PC-9 (cell line): ENCODE data around the gene SCN7A. TPM values are rescaled to one million over a fixed set of nuclear protein-coding genes. Genes with fewer than 3 reads are reported as not detected.

Experiments used
- BruUV-seq: library from RNA; stranded (reverse); fragments of 400-500 nt; replicated peaks from 2 replicates; lab custom pipeline; 2021; lab: Mats Ljungman, UMichigan
- CTCF ChIA-PET: fragments of 300-600 bp; sonication (Branson Sonifier 250); formaldehyde crosslinking; loops from one replicate; lab custom pipeline; 2022; ENCODE audit warnings: antibody characterized with exemption; lab: Charles Lee
- POLR2A ChIA-PET: fragments of 300-600 bp; sonication (Branson Sonifier 250); formaldehyde crosslinking; loops from one replicate; lab custom pipeline; 2022; ENCODE audit warnings: antibody characterized with exemption; ENCODE audit not compliant: unreplicated experiment; lab: Charles Lee
- DNase-seq, 2 experiments: peaks; one replicate each; pipeline versions ENCODE4 v3.0.0 to v3.0.0-alpha.2; 2015 to 2022; ENCODE audit warnings: mixed read lengths in 1 of 2
- H2AFZ ChIP-seq: fragments of 200-600 bp; sonication (generic); 2 replicates; pipeline ENCODE4 v1.8.1; 2017; ENCODE audit warnings: antibody characterized with exemption
- H3F3A ChIP-seq: fragments of 200-600 bp; sonication (generic); 2 replicates; pipeline ENCODE4 v1.8.1; 2017; ENCODE audit warnings: antibody characterized with exemption, mild to moderate bottlenecking, low read depth; ENCODE audit not compliant: insufficient read depth
- H3K27ac ChIP-seq: fragments of 200-600 bp; sonication (generic); 2 replicates; pipeline ENCODE4 v1.6.1; 2016; ENCODE audit warnings: mixed run types
- H3K27me3 ChIP-seq: fragments of 200-600 bp; sonication (generic); 2 replicates; pipeline ENCODE4 v1.6.1; 2016; ENCODE audit warnings: low read depth, mixed run types; ENCODE audit not compliant: insufficient read depth
- H3K36me3 ChIP-seq: fragments of 200-600 bp; sonication (generic); 2 replicates; pipeline ENCODE4 v1.6.1; 2016; ENCODE audit warnings: low read depth, mixed run types
- H3K4me1 ChIP-seq: fragments of 200-600 bp; sonication (generic); replicated peaks from 2 replicates; pipeline ENCODE4 v1.6.1; 2016; ENCODE audit warnings: mixed run types; ENCODE audit not compliant: insufficient read depth
- H3K4me2 ChIP-seq: fragments of 200-600 bp; sonication (generic); 2 replicates; pipeline ENCODE4 v1.6.1; 2017; ENCODE audit warnings: mixed run types
- H3K4me3 ChIP-seq: fragments of 200-600 bp; sonication (generic); 2 replicates; pipeline ENCODE4 v1.6.1; 2016; ENCODE audit warnings: mixed run types
- H3K79me2 ChIP-seq: fragments of 200-600 bp; sonication (generic); 2 replicates; pipeline ENCODE4 v1.6.1; 2017; ENCODE audit warnings: low read depth, mixed run types
- H3K9me2 ChIP-seq: fragments of 200-600 bp; sonication (generic); 2 replicates; pipeline ENCODE4 v1.8.1; 2017; ENCODE audit warnings: mild to moderate bottlenecking; ENCODE audit not compliant: insufficient read depth
- H3K9me3 ChIP-seq: fragments of 200-600 bp; sonication (generic); 2 replicates; pipeline ENCODE4 v1.8.1; 2016; ENCODE audit warnings: low read depth; ENCODE audit not compliant: insufficient read depth
- H4K20me1 ChIP-seq: fragments of 200-600 bp; sonication (generic); 2 replicates; pipeline ENCODE4 v1.8.1; 2017; ENCODE audit not compliant: insufficient read depth
- EZH2 ChIP-seq: fragments of 200-600 bp; sonication (generic); IDR thresholded peaks from 2 replicates; pipeline ENCODE4 v1.8.0; 2017; ENCODE audit warnings: antibody characterized with exemption, low read depth
- intact Hi-C: fragments of 100-400 bp; cut with micrococcal nuclease; formaldehyde crosslinking; loops from one replicate; pipeline ENCODE4 v1.10.0; 2022; ENCODE audit not compliant: unreplicated experiment
- total RNA-seq: library from RNA; stranded (reverse); gene quantifications from 2 replicates; pipeline ENCODE4 v1.2.3, GENCODE V29; 2021
- TF ChIP-seq, protein P1 (sequence below): fragments of 200-600 bp; sonication (generic); conservative IDR thresholded peaks from 2 replicates; pipeline ENCODE4 v1.6.1; 2017; ENCODE audit warnings: mixed run types, antibody characterized with exemption, mild to moderate bottlenecking, moderate library complexity

Gene SCN7A
- total RNA-seq, 1 experiment from 2014 or later: not detected

DNA sequence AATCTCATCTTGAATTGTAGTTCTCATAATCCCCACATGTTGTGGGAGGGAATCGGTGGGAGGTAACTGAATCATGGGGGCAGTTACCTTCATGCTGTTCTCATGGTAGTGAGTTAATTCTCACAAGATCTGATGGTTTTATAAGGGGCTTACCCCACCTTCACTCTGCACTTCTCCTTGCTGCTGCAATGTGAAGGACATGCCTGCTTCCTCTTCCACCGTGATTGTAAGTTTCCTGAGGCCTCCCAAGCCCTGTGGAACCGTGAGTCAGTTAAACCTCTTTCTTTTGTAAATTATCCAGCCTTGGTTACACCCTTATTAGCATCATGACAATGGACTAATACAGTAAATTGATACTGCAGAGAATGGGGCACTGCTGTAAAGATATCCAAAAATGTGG, 57.9 kb downstream of the SCN7A start:
- Histone ChIP-seq H3K27me3 (no peaks in the 10 kb centered on the region), H3K4me1 (no peaks in the 10 kb centered on the region), H3F3A (no peaks in the 10 kb centered on the region), H4K20me1 (no peaks in the 10 kb centered on the region), H3K9me2 (no peaks in the 10 kb centered on the region), H3K4me3 (no peak overlapping the region), H3K79me2 (no peaks in the 10 kb centered on the region), H2AFZ (no peak overlapping the region), H3K9me3 (no peaks in the 10 kb centered on the region), H3K4me2 (no peak overlapping the region), H3K36me3 (no peaks in the 10 kb centered on the region), H3K27ac (no peak overlapping the region)
- TF ChIP-seq, protein P1, sequence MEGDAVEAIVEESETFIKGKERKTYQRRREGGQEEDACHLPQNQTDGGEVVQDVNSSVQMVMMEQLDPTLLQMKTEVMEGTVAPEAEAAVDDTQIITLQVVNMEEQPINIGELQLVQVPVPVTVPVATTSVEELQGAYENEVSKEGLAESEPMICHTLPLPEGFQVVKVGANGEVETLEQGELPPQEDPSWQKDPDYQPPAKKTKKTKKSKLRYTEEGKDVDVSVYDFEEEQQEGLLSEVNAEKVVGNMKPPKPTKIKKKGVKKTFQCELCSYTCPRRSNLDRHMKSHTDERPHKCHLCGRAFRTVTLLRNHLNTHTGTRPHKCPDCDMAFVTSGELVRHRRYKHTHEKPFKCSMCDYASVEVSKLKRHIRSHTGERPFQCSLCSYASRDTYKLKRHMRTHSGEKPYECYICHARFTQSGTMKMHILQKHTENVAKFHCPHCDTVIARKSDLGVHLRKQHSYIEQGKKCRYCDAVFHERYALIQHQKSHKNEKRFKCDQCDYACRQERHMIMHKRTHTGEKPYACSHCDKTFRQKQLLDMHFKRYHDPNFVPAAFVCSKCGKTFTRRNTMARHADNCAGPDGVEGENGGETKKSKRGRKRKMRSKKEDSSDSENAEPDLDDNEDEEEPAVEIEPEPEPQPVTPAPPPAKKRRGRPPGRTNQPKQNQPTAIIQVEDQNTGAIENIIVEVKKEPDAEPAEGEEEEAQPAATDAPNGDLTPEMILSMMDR: no peak
- no peak for TF ChIP-seq EZH2
- BruUV-seq: no TSS peak
- ChIA-PET CTCF (no interaction called here), POLR2A (no interaction called here)
- DNase-seq: no peak
- intact Hi-C loops: no loop called here

DNA sequence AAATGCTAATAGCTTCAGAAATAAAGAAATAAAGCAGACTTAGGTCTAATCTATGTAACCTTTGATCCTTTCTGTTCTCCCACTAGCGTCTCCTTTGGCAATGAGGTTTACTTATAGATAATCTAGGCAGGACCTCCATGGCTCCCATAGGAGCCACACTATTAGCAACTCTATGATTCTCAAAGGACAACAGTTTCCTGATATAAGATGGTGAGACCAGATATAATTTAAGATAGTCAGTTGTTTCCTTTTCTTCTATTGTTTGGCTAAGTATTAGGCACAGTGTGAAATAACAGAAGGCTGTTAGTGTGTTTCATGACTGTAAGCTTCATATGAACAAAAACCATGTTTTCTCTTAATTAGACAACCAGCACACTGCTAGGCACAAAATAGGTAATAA, 59.6 kb downstream of the SCN7A start:
- no TSS peak for BruUV-seq

DNA sequence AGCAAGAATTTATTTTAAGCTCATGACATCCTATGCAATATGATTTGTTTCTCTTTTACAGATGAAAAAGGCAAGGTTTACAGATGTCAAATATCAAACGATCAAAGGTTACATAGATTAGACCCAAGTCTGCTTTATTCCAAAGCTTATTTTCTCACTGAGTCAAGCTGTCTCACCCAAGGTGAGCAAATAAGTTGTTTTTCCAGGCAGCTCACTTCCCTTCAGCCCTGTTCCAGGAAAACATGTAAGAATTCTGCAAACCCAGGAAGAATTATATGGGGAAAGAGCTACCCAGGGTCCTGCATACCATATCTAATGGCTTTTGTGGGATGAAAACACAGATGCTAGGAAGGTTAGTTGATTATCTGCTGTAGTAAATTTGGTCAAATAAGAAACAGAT, 60.6 kb downstream of the SCN7A start:
- Histone ChIP-seq H3K4me1 (no peaks in the 10 kb centered on the region), H2AFZ (no peak overlapping the region), H3K27ac (no peak overlapping the region), H3K9me3 (no peaks in the 10 kb centered on the region), H3K36me3 (no peaks in the 10 kb centered on the region), H3K27me3 (no peaks in the 10 kb centered on the region), H4K20me1 (no peaks in the 10 kb centered on the region), H3K4me2 (no peak overlapping the region), H3K4me3 (no peak overlapping the region), H3F3A (no peaks in the 10 kb centered on the region), H3K79me2 (no peaks in the 10 kb centered on the region), H3K9me2 (no peaks in the 10 kb centered on the region)
- CTCF ChIA-PET: no interaction called here
- intact Hi-C loops: no loop called here
- TF ChIP-seq, protein P1: no peak
- POLR2A ChIA-PET: no interaction called here
- DNase-seq: no peak
- BruUV-seq: no TSS peak

More for the DNA sequence above, 59.6 kb downstream of the SCN7A start:
- Histone ChIP-seq H3K79me2 (no peaks in the 10 kb centered on the region), H3K4me3 (no peak overlapping the region), H3K4me1 (no peaks in the 10 kb centered on the region), H3K4me2 (no peak overlapping the region), H3K36me3 (no peaks in the 10 kb centered on the region), H3F3A (no peaks in the 10 kb centered on the region), H4K20me1 (no peaks in the 10 kb centered on the region), H3K27me3 (no peaks in the 10 kb centered on the region), H2AFZ (no peak overlapping the region), H3K27ac (no peak overlapping the region), H3K9me3 (no peaks in the 10 kb centered on the region), H3K9me2 (no peaks in the 10 kb centered on the region)
- TF ChIP-seq, protein P1: no peak
- no peak for TF ChIP-seq EZH2
- ChIA-PET POLR2A (no interaction called here), CTCF (no interaction called here)
- no peak for DNase-seq
- intact Hi-C loops: no loop called here
